ENCODE data around the gene STAC.

DNA sequence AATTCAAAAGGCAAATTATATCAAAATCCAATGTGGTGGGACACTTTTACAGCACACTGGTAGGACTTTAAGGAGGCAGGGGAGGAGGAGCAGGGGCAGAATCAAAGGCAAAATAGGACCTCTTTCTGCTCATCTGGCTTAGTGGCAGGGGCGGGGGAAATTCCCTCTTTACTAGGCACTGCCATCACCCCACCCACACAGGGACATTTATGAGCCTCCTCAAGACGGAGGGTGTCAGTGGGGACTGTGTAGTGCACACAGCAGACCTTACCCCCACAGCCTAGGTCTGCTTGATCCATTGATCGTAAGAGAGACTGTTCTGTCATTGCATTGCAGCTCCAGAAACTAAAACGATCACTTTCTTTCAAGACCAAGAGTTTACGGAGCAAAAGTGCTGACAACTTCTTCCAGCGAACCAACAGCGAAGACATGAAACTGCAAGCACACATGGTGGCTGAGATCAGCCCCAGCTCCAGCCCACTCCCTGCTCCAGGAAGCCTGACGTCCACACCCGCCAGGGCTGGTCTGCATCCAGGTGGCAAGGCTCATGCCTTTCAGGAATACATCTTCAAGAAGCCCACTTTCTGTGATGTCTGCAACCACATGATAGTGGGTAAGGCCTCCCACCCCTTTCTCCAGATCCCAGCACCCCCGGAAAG, 62.9 kb downstream of the STAC start:
- TF ChIP-seq CTCF (IDR thresholded peaks at IDR 0.05; ENCODE audit: insufficient read depth, low read length) (no peak), POLR2AphosphoS5 (IDR thresholded peaks at IDR 0.05; ENCODE audit: low read depth) (no peak), GABPA (IDR thresholded peaks at IDR 0.05; ENCODE audit: low read depth) (no peak)
- TF ChIP-seq, protein P1, sequence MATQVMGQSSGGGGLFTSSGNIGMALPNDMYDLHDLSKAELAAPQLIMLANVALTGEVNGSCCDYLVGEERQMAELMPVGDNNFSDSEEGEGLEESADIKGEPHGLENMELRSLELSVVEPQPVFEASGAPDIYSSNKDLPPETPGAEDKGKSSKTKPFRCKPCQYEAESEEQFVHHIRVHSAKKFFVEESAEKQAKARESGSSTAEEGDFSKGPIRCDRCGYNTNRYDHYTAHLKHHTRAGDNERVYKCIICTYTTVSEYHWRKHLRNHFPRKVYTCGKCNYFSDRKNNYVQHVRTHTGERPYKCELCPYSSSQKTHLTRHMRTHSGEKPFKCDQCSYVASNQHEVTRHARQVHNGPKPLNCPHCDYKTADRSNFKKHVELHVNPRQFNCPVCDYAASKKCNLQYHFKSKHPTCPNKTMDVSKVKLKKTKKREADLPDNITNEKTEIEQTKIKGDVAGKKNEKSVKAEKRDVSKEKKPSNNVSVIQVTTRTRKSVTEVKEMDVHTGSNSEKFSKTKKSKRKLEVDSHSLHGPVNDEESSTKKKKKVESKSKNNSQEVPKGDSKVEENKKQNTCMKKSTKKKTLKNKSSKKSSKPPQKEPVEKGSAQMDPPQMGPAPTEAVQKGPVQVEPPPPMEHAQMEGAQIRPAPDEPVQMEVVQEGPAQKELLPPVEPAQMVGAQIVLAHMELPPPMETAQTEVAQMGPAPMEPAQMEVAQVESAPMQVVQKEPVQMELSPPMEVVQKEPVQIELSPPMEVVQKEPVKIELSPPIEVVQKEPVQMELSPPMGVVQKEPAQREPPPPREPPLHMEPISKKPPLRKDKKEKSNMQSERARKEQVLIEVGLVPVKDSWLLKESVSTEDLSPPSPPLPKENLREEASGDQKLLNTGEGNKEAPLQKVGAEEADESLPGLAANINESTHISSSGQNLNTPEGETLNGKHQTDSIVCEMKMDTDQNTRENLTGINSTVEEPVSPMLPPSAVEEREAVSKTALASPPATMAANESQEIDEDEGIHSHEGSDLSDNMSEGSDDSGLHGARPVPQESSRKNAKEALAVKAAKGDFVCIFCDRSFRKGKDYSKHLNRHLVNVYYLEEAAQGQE (IDR thresholded peaks at IDR 0.05; ENCODE audit: insufficient replicate concordance, low read depth): no peak
